IMR-90 (cell line): ENCODE measurements around the gene TFE3. TPM values are rescaled to one million over a fixed set of nuclear protein-coding genes. Genes with fewer than 3 reads are reported as not detected.
A peak's percentile ranks its signal among the peaks of the same experiment; 100 is the strongest.

Experiments
- ATAC-seq: fragments of 200-7000 bp; cut with Tn5 transposase; 2 replicates; pipeline ENCODE4 v1.9.1; 2020; ENCODE audit warnings: low read depth, mild to moderate bottlenecking, moderate library complexity
- BruUV-seq: library from RNA; stranded (reverse); fragments of 400-500 nt; replicated peaks from 2 replicates; lab custom pipeline; 2021; lab: Mats Ljungman, UMichigan
- CTCF ChIA-PET: fragments of 300-600 bp; formaldehyde crosslinking; extraction: SDS; loops from one replicate; lab custom pipeline; 2021; ENCODE audit warnings: antibody characterized with exemption; lab: Yijun Ruan, JAX
- POLR2A ChIA-PET: fragments of 300-600 bp; sonication (Branson Sonifier 250); formaldehyde crosslinking; loops from one replicate; lab custom pipeline; 2022; ENCODE audit warnings: antibody characterized with exemption; ENCODE audit not compliant: unreplicated experiment; lab: Charles Lee
- DNase-seq: peaks from one replicate; pipeline ENCODE4 v3.0.0; 2013
- H2AFZ ChIP-seq: replicated peaks from 2 replicates; pipeline ENCODE3; 2013; ENCODE audit warnings: low read length, mild to moderate bottlenecking; ENCODE audit not compliant: poor library complexity
- H2AK5ac ChIP-seq: 2 replicates; pipeline ENCODE4 v1.6.1; 2013; ENCODE audit warnings: low read depth, low read length, inconsistent platforms
- H2AK9ac ChIP-seq: replicated peaks from 2 replicates; pipeline ENCODE3; 2013; ENCODE audit warnings: mild to moderate bottlenecking, low read depth, low read length, moderate library complexity; ENCODE audit not compliant: poor library complexity
- H2BK120ac ChIP-seq: 2 replicates; pipeline ENCODE4 v1.6.1; 2013; ENCODE audit warnings: low read depth, low read length, inconsistent platforms
- H2BK15ac ChIP-seq: 3 replicates; pipeline ENCODE4 v1.6.1; 2013; ENCODE audit warnings: low read depth, low read length, inconsistent platforms
- H2BK20ac ChIP-seq: 2 replicates; pipeline ENCODE4 v1.6.1; 2013; ENCODE audit warnings: low read depth, mild to moderate bottlenecking, inconsistent platforms, low read length, moderate library complexity
- H2BK5ac ChIP-seq: 2 replicates; pipeline ENCODE4 v1.6.1; 2013; ENCODE audit warnings: mild to moderate bottlenecking, low read depth, low read length, inconsistent platforms; ENCODE audit not compliant: poor library complexity, severe bottlenecking
- H3K14ac ChIP-seq: replicated peaks from 2 replicates; pipeline ENCODE4 v1.6.1; 2013; ENCODE audit warnings: low read depth, low read length, inconsistent platforms
- H3K18ac ChIP-seq: 2 replicates; pipeline ENCODE4 v1.6.1; 2013; ENCODE audit warnings: low read depth, low read length, control low read depth
- H3K23ac ChIP-seq: 2 replicates; pipeline ENCODE4 v1.6.1; 2013; ENCODE audit warnings: low read depth, low read length, inconsistent platforms
- H3K27ac ChIP-seq: 2 replicates; pipeline ENCODE4 v1.5.1; 2013; ENCODE audit warnings: mild to moderate bottlenecking, control low read depth, low read length; ENCODE audit not compliant: insufficient read depth
- H3K27me3 ChIP-seq: 2 replicates; pipeline ENCODE4 v1.6.1; 2013; ENCODE audit warnings: low read length; ENCODE audit not compliant: control insufficient read depth, insufficient read depth
- H3K36me3 ChIP-seq: 2 replicates; pipeline ENCODE4 v1.6.1; 2013; ENCODE audit warnings: low read length, mixed read lengths; ENCODE audit not compliant: control insufficient read depth, insufficient read depth
- H3K4ac ChIP-seq: 2 replicates; pipeline ENCODE4 v1.6.1; 2013; ENCODE audit warnings: low read depth, low read length, inconsistent platforms
- H3K4me1 ChIP-seq: 2 replicates; pipeline ENCODE4 v1.6.1; 2013; ENCODE audit warnings: low read length, mixed read lengths; ENCODE audit not compliant: control insufficient read depth, insufficient read depth
- H3K4me2 ChIP-seq: 2 replicates; pipeline ENCODE4 v1.6.1; 2013; ENCODE audit warnings: low read depth, mild to moderate bottlenecking, control low read depth, low read length, moderate library complexity
- H3K4me3 ChIP-seq: 2 replicates; pipeline ENCODE4 v1.5.1; 2013; ENCODE audit warnings: low read depth, mild to moderate bottlenecking, control low read depth, low read length, moderate library complexity; ENCODE audit not compliant: insufficient read depth
- H3K56ac ChIP-seq: 2 replicates; pipeline ENCODE4 v1.6.1; 2013; ENCODE audit warnings: low read length, inconsistent platforms; ENCODE audit not compliant: insufficient read depth; ENCODE audit errors: extremely low read depth
- H3K79me1 ChIP-seq, 2 experiments: 2 replicates each; pipeline ENCODE4 v1.6.1; 2013; ENCODE audit warnings: low read length in 2 of 2, inconsistent platforms in 1 of 2, low read depth in 1 of 2
- H3K9ac ChIP-seq: 2 replicates; pipeline ENCODE4 v1.6.1; 2013; ENCODE audit warnings: low read depth, low read length, control low read depth
- H3K9me1 ChIP-seq: 2 replicates; pipeline ENCODE4 v1.6.1; 2013; ENCODE audit warnings: low read length, inconsistent platforms; ENCODE audit not compliant: insufficient read depth
- H3K9me3 ChIP-seq: 2 replicates; pipeline ENCODE4 v1.6.1; 2013; ENCODE audit warnings: low read length; ENCODE audit not compliant: control insufficient read depth, insufficient read depth
- H4K20me1 ChIP-seq: 2 replicates; pipeline ENCODE4 v1.6.1; 2013; ENCODE audit warnings: low read length, inconsistent platforms; ENCODE audit not compliant: insufficient read depth
- H4K5ac ChIP-seq: 2 replicates; pipeline ENCODE4 v1.6.1; 2013; ENCODE audit warnings: mild to moderate bottlenecking, low read depth, low read length, control low read depth
- H4K8ac ChIP-seq, 2 experiments: 2 replicates each; pipeline ENCODE4 v1.6.1; 2013; ENCODE audit warnings: low read depth in 2 of 2, low read length in 2 of 2, control low read depth in 1 of 2, inconsistent platforms in 1 of 2
- H4K91ac ChIP-seq: 2 replicates; pipeline ENCODE4 v1.6.1; 2013; ENCODE audit warnings: low read depth, low read length, inconsistent platforms; ENCODE audit not compliant: insufficient read depth
- BHLHE40 ChIP-seq: fragments of 150-350 bp; IDR thresholded peaks from 2 replicates; pipeline ENCODE4 v1.6.1; 2016; ENCODE audit warnings: mild to moderate bottlenecking, low read depth, low read length
- CEBPB ChIP-seq: IDR thresholded peaks from 2 replicates; pipeline ENCODE4 v1.6.1; 2012; ENCODE audit warnings: low read depth, low read length, improper control_type of control experiment
- FOS ChIP-seq: fragments of 150-350 bp; IDR thresholded peaks from 2 replicates; pipeline ENCODE4 v1.6.1; 2016; ENCODE audit warnings: low read depth, low read length
- MAZ ChIP-seq: IDR thresholded peaks from 2 replicates; pipeline ENCODE4 v1.6.1; 2012; ENCODE audit warnings: low read depth, mild to moderate bottlenecking, low read length, improper control_type of control experiment, moderate library complexity, borderline replicate concordance
- MXI1 ChIP-seq: IDR thresholded peaks from 2 replicates; pipeline ENCODE4 v1.6.1; 2012; ENCODE audit warnings: low read depth, mild to moderate bottlenecking, low read length, moderate library complexity, borderline replicate concordance
- RAD21 ChIP-seq: IDR thresholded peaks from 2 replicates; pipeline ENCODE4 v1.6.1; 2012; ENCODE audit warnings: low read length, improper control_type of control experiment
- RCOR1 ChIP-seq: IDR thresholded peaks from 2 replicates; pipeline ENCODE4 v1.6.1; 2012; ENCODE audit warnings: mild to moderate bottlenecking, low read length, improper control_type of control experiment; ENCODE audit not compliant: insufficient replicate concordance
- RFX5 ChIP-seq: IDR thresholded peaks from 2 replicates; pipeline ENCODE4 v1.8.0; 2012; ENCODE audit warnings: low read depth, mild to moderate bottlenecking, low read length, moderate library complexity
- WGBS, 2 experiments: methylation state at CpG; one replicate each; pipeline versions ENCODE4 v1.1.5 to v1.1.7; 2013; ENCODE audit warnings: missing lambda C conversion rate in 2 of 2; ENCODE audit not compliant: insufficient read length in 1 of 2; ENCODE audit errors: extremely low coverage in 2 of 2; 5-methylcytosine and 5-hydroxymethylcytosine counted together
- dilution Hi-C: fragments of 300-500 bp; cut with HindIII; formaldehyde crosslinking; loops from one replicate; pipeline ENCODE4 v1.14.3; 2018; ENCODE audit warnings: low sequenced_read_pairs; ENCODE audit not compliant: unreplicated experiment
- in situ Hi-C: fragments of 300-500 bp; cut with MboI; formaldehyde crosslinking; loops from 3 replicates; pipeline ENCODE4 v1.14.3; 2019; ENCODE audit warnings: low sequenced_read_pairs, inconsistent platforms, mixed read lengths
- intact Hi-C: fragments of 100-400 bp; cut with micrococcal nuclease; formaldehyde crosslinking; loops from 2 replicates; pipeline ENCODE4 v1.10.0; 2022
- polyA plus RNA-seq, 3 experiments: library from polyadenylated mRNA; depleted of rRNA; stranded (reverse); fragments of >200 nt; gene quantifications; 2 replicates each; pipeline ENCODE4 v1.2.3, GENCODE V29; 2012; ENCODE audit warnings: low replicate concordance in 1 of 3
- total RNA-seq: library from RNA; depleted of rRNA; stranded (reverse); fragments of >200 nt; gene quantifications from 2 replicates; pipeline ENCODE4 v1.2.3, GENCODE V29; 2012
- TF ChIP-seq, protein P1 (sequence below): fragments of 150-350 bp; IDR thresholded peaks from 2 replicates; pipeline ENCODE4 v1.6.1; 2017; ENCODE audit warnings: mild to moderate bottlenecking, antibody characterized with exemption, low read length, low read depth
- TF ChIP-seq, protein P2 (sequence below): fragments of 150-350 bp; IDR thresholded peaks from 2 replicates; pipeline ENCODE4 v1.6.1; 2016; ENCODE audit warnings: low read depth, mild to moderate bottlenecking, low read length, moderate library complexity, borderline replicate concordance

The TFE3 gene
- total and polyA plus RNA-seq, 2 of the 4 experiments (the other 2 are of a cell fraction) = 24.4 to 40.5 TPM

DNA sequence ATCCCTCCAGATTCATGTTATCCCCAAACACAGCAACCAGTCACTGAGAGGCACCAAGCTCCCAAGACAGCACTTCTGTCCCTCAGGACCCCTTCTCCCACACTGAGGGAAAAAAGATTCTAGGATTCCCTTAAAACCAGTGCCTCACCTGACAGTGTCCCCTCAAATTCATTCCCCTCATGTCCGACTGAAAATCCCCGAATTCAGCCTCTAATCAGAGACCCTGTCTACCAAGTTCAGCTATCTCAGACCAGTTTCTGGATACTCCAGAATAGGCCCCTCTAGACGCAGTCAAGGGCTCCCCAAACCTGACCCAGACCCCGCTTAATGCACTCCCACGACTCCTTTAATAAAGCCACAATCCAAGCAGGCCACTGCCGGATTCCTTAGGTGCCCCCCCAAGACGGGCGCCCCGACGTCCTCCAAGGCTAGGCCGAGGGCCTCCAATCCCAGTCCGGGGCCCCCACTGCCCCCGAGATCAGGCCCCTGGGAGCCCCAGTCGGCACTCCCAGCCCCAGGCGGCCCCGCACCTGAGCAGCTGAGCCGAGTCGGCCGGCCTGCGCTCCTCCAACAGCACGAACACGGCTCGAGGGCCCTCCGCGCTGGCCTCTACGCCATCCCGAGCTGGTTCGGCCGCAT lies 457 bp downstream of the TFE3 start:
- H3K4me1 ChIP-seq = peaks cover 15% of the 10 kb centered on the region
- H4K5ac ChIP-seq = peak overlapping the region; percentile 82
- ATAC-seq = no peak; the same call in 1 of the 2 replicates
- DNase-seq = no peak
- CTCF ChIA-PET = no interaction called here
- peak overlapping the region; percentile 99 for H3K56ac ChIP-seq
- 22% methylated on average over 12 of the region's 29 CpGs; no CpG with 5 or more reads in 1 of the 2 experiments for WGBS, 2 experiments
- peak overlapping the region; percentile 99 for H2AK9ac ChIP-seq
- H4K20me1 ChIP-seq = no peaks in the 10 kb centered on the region
- in situ Hi-C loops (no loop called here), dilution Hi-C loops (no loop called here), intact Hi-C loops (loop anchor here (1.0 to 5.0 kb wide), 6 partner anchors 32 to 125 kb away; partner anchors contain the start of genes GRIPAP1, PIM2 and PRAF2)
- POLR2A ChIA-PET = interaction anchor here (0.7 to 1.2 kb wide), 2 partner anchors 40 to 84 kb away, joined by 3 to 13 read pairs; partner anchors contain the start of gene GRIPAP1
- peak overlapping the region; percentile 36 for H2BK20ac ChIP-seq
- H3K79me1 ChIP-seq = peaks cover 0 to 23% of the 10 kb centered on the region in 2 experiments; a peak in 2 of 4 replicates
- peak overlapping the region; percentile 66 for H2AFZ ChIP-seq
- peak overlapping the region; percentile 60 for H3K4me3 ChIP-seq
- H3K9me3 ChIP-seq = no peaks in the 10 kb centered on the region
- peak overlapping the region; percentile 90 for H3K9ac ChIP-seq
- peak overlapping the region; percentile 95 for H2AK5ac ChIP-seq
- peak overlapping the region; percentile 96 for H3K14ac ChIP-seq
- peak overlapping the region; percentile 94 for H3K4me2 ChIP-seq
- H3K23ac ChIP-seq = peak overlapping the region; percentile 100
- H3K4ac ChIP-seq = peak overlapping the region; percentile 100
- H3K18ac ChIP-seq = peak overlapping the region; percentile 77
- no peaks in the 10 kb centered on the region for H3K9me1 ChIP-seq
- H2BK120ac ChIP-seq = peak overlapping the region; percentile 95
- peak overlapping the region; percentile 98 for H4K91ac ChIP-seq
- TF ChIP-seq MAZ (no peak), CEBPB (no peak), FOS (no peak), RFX5 (no peak), MXI1 (no peak), RAD21 (no peak), RCOR1 (no peak), BHLHE40 (no peak)
- TF ChIP-seq, protein P1, sequence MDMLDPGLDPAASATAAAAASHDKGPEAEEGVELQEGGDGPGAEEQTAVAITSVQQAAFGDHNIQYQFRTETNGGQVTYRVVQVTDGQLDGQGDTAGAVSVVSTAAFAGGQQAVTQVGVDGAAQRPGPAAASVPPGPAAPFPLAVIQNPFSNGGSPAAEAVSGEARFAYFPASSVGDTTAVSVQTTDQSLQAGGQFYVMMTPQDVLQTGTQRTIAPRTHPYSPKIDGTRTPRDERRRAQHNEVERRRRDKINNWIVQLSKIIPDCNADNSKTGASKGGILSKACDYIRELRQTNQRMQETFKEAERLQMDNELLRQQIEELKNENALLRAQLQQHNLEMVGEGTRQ = no peak
- TF ChIP-seq, protein P2, sequence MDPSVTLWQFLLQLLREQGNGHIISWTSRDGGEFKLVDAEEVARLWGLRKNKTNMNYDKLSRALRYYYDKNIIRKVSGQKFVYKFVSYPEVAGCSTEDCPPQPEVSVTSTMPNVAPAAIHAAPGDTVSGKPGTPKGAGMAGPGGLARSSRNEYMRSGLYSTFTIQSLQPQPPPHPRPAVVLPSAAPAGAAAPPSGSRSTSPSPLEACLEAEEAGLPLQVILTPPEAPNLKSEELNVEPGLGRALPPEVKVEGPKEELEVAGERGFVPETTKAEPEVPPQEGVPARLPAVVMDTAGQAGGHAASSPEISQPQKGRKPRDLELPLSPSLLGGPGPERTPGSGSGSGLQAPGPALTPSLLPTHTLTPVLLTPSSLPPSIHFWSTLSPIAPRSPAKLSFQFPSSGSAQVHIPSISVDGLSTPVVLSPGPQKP = no peak
- peak overlapping the region; percentile 66; the same call in 2 of the 3 replicates for H2BK15ac ChIP-seq
- H2BK5ac ChIP-seq = peak overlapping the region; percentile 96
- H4K8ac ChIP-seq = peak overlapping the region; percentile 84 to 93
- peaks cover 22% of the 10 kb centered on the region for H3K36me3 ChIP-seq
- BruUV-seq = no TSS peak
- no peaks in the 10 kb centered on the region for H3K27me3 ChIP-seq
- peak overlapping the region; percentile 98 for H3K27ac ChIP-seq
